GM19452 (cell line): ENCODE results near the gene TRIO.
"Not testable (repeated sequence)": the region's sequence is repeated elsewhere in the genome, so short reads cannot be mapped to it uniquely, and the experiment has no call there.

Experiments
- ATAC-seq: cut with Tn5 transposase; IDR thresholded peaks from one replicate; pipeline ENCODE4 v1.9.1; 2021; ENCODE audit not compliant: unreplicated experiment

The TRIO gene

DNA sequence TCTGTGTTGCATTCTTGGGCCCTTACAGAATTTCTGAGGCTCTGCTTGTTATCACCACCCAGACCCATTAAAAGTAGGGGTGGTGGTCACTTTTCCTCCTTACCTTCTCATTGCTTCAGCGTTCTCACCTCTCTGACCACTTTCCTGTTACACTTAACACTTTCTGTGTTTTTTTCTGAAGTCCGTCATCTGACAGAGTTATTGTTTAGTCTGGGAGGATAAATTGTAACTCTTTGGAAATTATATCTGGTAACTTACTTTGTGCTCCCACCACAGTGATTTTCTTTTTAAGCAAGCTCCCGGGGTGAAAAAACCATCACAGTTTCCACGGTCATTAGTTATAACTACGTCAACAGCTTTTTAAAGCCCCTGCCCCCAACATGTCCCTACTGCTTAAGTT lies 227.2 kb downstream of the TRIO start:
- no peak for ATAC-seq

DNA sequence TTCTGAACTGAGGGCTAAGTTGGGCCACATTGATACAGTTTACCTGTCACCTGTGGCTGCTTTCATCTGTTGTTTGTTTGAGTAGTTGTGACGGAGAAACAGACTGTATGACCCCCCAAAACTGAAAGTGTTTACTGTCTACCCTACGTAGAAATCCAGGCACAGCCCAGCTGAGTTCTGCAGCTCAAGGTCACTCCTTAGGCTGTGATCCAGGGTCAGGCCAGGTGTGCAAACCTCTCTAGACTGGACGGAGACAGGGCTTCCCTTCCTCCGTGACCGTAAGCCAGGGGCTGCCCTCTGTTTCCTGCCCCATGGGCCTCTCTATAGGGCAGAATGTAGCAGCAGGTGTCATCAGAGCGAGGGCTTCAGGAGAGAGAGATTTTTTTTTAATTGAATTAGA lies 230.5 kb downstream of the TRIO start:
- ATAC-seq: no peak

DNA sequence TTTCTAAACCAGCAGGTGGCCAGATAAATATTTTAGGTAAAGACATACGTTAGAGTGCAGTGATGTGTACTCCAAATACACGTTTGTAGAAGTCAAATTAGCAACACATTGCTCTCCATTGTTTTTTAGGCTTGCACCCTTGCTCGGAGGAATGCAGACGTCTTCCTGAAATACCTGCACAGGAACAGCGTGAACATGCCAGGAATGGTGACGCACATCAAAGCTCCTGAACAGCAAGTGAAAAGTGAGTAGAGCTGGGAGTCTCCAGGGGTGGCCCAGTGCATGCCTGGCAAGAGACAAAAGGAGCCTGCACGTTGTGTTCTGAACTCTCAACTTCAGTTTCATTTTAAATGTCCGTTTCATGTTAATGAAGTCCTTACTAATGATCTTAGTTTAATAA lies 231.0 kb downstream of the TRIO start:
- ATAC-seq: no peak

DNA sequence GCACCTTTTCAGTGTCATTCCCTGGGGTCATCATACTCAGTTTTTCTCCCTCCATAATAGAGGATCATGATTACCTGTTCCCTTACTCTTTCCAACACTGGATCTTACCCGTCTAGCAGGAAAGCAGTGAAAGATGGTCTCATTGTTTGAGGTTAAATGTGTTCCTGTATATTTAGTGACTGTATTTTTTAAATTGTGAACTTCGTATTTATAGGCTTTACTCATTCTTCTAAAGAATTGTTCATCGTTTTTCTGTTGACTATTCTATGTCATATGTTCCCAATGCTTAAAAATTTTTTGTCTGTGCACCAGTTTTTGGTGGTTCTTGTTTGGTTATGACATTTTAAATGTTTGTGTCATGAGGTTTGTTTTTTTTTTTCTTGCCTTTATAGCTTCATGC lies 233.6 kb downstream of the TRIO start:
- no peak for ATAC-seq

DNA sequence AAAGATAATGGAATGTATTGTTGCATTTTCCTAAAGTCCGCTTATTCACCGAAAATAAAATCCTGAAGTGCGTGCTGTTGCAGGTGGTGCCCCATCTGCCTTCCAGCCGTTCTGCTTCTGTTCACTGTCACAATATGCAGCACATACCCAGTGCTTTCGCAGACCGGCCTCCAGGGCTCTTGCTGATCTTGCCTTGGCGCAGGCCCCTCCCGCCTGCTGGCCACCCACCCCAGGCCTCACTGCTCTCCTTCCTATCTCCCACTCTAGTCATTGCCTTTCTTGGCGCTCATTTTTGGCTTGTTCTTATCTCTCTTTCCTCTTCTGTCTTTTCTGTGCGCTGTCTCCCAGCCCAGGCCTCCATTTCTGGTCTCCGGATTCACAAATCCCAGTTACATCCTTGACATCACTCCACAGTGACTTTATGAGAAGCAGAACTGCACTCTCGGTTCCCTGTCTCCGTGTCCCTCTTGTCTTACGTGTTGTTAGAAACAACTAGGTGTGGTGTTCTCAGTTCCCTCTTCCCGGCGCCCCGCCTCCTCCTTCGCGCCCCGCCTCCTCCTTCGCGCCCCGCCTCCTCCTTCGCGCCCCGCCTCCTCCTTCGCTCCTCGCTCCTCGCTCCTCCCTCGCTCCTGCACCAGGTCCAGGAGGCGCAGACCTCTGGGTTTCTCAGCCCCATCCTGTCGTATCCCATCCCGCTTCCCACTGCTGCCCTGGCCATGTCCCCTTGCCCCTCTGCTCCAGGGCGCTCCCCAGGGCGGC lies 236.8 kb downstream of the TRIO start:
- ATAC-seq: no peak

DNA sequence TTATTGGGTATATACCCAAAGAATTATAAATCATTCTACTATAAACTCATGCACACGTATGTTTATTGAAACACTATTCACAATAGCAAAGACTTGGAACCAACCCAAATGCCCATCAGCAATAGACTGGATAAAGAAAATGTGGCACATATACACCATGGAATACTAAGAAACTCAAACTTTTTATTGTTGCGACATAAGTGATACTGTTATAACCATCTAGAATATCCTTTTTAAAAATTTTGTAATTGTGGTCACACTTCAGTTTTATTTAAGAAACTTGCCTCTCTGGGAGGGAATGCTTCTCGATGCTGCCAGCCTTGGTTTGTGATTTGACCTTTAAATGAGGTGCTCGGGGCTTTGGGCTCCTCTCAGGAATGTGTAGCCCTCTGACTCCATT lies 237.6 kb downstream of the TRIO start:
- ATAC-seq: no peak

DNA sequence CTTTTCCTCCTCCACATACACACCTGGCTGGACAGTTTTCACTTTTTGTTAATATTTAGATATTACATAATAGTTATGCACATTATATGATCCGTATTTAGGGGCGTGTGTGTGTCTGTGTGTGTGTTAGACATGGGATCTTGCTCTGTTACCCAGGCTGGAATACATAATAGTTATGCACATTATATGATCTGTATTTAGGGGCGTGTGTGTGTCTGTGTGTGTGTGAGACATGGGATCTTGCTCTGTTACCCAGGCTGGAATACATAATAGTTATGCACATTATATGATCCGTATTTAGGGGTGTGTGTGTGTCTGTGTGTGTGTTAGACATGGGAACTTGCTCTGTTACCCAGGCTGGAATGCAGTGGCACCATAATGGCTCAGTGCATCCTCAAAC lies 239.5 kb downstream of the TRIO start:
- ATAC-seq: no peak

DNA sequence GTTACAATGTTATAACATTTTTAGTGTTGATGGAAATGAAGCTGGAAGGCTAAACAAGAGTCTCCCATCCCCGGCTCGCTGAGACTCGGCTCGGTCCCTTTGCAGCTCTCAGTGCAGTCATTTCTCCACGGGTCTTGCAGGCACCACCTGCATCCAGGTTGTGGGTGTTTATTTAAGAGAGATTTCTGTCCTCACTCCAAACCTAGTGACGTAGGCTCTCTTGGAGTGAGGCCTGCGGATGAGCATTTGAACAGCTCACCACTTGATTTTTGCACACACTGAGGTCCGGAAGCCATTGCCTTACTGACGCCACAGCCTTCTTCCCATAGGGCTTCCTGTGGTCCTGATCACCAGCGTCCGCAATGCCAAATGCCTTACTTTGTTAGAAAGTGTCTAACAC lies 240.8 kb downstream of the TRIO start:
- no peak for ATAC-seq

DNA sequence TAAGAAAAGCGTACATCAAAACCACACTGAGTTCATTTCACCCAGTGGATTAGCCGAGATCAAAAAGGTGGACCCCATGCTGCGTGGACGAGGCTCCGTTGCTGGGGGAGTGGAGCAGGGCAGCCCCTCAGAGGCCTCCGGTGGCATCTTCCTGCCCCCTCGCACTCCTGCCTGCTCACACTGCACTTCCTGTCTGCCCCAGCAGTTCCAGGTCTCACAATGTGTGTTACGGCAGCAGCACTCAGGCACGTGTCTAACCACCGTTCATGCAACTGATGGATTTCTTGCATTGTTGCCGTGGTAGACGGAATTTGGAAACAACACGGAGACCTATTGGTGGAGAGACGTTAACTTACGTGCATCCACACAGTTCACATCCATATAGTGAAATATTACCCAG lies 241.9 kb downstream of the TRIO start:
- no peak for ATAC-seq

DNA sequence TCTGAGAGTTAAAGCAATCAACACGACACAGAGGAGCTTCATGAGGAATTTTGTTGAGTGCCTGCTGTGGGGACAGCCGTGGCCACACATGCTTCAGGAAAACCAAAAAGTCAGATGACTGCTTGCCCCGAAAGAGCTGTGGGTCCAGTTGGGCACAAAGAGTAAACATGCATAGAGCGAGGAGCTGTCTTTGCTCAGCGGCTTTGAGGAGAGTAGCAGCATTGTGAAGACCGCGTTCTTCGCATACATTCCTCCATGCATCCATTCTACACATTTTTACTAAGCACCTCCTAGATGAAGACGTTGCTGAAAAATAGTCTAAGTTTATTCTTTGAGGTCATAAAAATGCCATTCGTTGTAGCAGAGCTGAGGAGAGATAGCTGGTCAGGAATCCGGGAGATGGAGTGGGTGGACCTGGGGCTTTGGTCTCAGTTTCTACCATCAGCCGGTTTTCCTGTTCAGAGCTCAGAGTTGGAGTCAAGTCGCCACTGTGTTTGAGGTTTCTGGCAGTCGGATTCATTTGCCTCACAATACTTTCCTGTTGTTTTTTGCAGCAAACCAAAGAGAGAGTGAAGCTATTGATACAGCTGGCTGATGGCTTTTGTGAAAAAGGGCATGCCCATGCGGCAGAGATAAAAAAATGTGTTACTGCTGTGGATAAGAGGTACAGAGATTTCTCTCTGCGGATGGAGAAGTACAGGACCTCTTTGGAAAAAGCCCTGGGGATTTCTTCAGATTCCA lies 243.9 kb downstream of the TRIO start:
- ATAC-seq: no peak

DNA sequence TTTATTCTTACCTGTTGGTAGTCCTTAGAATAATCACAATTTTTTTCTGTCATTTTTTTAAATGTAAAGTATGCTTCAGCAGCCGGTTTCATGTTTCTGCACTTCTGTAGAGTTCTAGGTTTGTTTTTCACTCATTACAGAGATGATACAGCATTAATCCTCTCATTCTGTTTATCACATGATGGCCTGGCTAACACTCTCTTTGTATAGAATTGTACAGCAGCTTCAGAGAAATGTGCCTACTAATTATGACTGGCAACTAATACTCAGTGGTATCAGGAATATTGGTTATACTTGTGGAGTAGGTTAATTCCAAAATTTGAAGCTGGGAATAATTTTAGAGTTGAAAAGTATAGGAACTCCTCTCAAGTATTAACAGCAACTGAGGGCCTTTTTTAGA lies 245.6 kb downstream of the TRIO start:
- no peak for ATAC-seq

DNA sequence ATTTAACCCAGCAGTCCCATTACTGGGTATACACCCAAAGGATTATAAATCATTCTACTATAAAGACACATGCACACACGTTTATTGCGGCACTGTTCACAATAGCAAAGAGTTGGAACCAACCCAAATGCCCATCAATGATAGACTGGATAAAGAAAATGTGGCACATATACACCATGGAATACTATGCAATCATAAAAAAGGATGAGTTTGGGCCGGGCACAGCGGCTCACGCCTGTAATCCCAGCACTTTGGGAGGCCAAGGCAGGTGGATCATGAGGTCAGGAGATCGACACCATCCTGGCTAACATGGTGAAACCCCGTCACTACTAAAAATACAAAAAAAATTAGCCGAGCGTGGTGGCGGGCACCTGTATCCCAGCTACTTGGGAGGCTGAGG lies 249.4 kb downstream of the TRIO start:
- ATAC-seq: not testable (repeated sequence)

DNA sequence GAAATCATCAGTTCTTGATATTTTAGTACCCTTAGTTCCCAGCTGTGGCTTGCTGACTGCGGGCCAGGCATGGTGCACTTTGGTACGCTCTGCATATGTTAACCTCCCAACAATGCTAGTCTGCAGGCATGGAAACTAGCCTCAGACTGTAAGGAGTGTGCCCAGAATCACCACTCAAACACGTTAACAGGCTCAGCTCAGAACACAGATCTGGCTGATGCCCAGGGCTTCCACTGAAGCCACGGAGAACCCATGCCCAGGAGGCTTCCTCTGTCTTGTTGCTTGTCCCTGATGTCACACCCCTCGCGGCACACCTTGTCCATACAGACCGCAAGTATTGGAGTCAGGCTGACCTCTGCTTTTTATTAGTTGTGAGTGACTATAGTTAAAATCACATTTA lies 251.2 kb downstream of the TRIO start:
- ATAC-seq: no peak

DNA sequence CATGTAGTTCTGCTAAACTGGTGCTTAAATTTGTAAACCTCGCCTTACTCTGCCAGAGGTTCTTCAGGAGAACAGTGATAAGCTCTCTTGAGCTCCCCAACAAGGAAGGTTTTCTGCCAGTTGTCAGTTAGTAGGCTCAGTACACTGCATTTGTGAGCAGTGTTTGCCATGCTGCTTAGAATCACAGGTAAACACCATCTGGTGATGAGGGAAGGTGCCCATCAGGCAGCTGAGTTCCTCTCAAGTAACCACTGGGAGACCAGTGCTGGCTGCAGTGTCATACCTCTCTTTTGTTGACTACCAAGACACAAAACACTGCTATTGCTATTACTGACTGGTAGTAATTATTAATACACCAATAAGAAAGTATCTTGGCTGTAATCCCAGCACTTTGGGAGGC lies 252.3 kb downstream of the TRIO start:
- ATAC-seq: no peak

DNA sequence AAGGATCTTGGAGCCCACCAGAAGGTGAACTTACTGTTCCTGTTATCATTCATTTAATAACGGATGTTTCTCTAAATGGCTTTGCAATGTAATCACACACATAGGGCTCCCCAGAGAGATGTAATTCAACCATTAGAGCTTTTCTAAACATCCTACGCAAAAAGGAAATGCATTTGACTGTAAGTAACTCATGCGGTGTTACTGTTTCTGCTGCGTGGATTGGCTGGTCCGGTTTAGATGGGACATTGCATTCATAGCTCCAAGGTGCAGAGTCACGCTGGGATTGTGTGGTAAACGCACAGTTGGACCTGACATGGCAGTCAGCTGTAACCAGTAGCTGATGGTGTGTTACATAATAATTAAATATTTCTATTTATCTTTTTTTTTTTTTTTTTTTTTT lies 252.9 kb downstream of the TRIO start:
- ATAC-seq: no peak

DNA sequence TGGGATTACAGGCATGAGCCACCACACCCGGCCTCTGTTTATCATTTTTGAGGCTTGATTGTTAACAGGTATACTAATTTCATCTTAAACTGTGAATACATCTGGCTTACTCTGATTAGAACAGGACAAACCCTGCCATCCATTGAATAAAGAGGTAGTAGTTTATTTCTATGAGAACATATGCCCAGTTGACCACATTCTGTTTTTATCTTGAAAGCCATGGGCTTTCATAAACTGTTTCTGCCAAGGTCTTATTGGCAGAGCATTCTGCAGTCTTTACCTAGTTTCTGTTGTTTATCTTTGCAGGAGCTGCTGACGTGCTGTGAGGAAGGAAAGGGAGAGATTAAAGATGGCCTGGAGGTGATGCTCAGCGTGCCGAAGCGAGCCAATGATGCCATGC lies 253.6 kb downstream of the TRIO start:
- ATAC-seq: no peak

DNA sequence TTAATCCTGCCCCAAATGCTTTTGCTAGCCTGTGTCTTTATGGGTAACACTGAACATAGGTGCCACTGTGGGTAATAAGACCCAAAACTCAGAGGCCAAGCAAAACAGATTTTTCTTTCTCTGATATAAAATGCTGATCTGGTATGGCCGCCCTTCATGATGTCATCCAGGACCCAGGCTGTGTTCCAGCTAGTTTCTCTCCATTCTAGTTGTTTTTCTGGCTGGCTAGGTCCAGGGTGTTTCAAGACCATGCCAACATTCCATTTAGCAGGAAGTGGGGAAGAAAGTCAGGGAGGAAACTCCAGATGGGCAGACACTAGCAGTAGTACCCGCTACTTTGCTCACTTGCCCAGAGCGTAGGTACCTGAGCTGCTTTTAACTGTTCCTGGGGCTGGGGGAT lies 254.6 kb downstream of the TRIO start:
- ATAC-seq: no peak

DNA sequence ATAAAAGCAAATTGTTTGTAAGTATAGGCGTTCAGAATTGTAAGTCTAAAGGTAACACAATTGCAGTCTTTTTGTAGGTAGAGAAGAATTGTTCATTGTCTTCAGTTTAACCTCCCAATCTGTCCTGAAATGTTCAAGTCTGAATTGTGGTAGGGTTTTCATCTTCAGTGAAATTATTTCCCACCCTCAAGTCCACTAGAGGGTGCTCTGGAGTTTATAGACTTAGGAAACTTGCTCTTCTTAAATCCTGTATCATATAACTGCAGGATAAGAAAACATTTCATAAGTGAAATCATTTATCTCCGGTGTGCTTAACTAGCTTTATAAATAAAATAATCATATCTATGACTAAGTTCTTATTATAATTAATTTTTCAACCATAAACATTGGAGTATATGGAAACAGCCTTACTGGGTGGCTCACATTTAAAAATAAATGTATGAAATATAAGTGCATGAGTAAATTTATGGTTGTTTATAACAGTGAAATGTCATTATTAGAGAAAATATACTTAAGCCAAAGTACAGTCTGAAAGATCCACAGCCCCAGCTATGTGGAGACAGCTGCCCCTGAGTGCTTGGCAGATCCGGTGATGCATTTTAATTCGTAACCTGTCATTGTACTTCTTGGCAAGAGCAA lies 256.0 kb downstream of the TRIO start:
- no peak for ATAC-seq

DNA sequence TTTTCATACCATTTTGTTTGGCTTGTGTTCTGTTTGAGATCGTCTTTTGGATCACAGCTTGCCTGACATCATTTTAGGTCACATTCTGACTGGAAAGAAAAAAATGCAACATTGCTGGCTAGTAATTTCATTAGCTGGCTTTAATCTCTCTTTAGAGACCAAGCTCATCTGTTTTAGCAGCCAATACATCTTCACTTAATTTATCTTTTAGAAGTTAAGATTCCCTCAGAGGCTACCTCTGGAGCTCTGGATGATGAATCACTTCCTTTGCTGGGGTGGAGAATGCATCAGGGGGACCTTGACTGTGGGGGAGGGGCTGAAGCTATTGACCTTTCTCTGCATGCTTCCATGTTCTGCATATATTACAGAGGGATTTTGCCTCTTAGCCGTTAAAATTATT lies 256.9 kb downstream of the TRIO start:
- ATAC-seq: no peak

DNA sequence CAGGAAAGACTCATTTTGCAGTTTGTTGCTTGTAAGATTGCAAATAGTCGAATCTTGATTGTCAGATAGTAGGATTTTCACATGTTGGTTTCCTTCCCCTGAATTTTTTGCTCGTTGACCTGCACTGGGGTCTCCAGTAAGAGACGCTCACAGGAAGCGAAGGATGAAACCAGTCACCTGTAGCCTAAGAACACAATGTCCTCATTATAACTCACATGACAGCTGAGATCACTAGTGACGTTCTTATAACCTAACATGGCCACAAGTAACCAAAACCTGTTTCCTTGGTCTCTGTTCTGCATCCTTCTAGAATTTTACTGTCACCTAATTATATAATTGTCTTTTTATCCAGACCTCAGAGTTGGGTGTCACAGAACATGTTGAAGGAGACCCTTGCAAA lies 257.5 kb downstream of the TRIO start:
- ATAC-seq: no peak

DNA sequence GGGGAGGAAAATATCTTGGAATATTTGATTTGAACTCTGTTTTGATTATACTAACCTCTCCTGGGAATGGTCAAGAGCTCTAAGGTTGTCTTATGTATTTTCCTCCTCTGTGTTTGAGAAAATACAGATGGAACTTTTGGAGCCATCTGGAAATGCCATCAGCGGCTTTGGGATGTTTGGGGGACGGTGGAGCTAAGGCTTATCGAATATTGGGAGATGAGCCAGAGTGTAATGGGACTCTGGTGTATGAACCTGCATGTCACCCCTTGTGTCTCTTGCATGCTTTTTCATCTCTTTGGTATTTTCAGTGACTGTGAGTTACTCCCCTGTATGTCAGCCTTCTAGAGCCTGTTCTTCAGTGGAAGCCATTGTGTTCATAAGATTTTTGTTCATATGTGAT lies 258.5 kb downstream of the TRIO start:
- no peak for ATAC-seq

DNA sequence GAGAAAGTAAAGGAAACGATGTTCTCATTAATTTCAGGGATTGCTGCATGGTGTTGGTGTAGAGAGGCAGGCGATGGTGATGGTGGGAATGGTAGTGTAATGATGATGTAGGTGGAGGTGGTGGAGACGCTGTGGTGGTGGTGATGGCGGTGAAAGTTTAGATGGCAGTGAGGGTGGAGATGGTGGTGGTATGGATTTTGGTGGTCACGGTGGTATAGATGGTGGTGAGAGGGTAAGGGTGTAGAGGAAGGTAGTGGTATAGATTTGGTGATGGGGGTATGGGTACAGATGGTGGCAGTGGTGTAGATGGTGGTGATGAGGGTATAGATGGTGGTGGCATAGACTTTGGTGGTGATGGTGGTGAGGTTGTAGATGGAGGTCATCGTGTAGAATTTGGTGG lies 259.3 kb downstream of the TRIO start:
- ATAC-seq: no peak
